KOPT-K1 (cell line): ENCODE results near the gene KIF3B.
"Not testable (repeated sequence)": the region's sequence is repeated elsewhere in the genome, so short reads cannot be mapped to it uniquely, and the experiment has no call there.

ENCODE experiments used
- H3K27ac ChIP-seq: fragments of 200-600 bp; sonication (generic); 2 replicates; pipeline ENCODE4 v1.5.1; 2016; ENCODE audit warnings: antibody characterized with exemption, mild to moderate bottlenecking, low read depth, low read length; ENCODE audit not compliant: poor library complexity, severe bottlenecking
- H3K36me3 ChIP-seq: fragments of 200-600 bp; sonication (generic); 2 replicates; pipeline ENCODE4 v1.5.1; 2017; ENCODE audit warnings: antibody characterized with exemption, mild to moderate bottlenecking, low read length, moderate library complexity; ENCODE audit not compliant: insufficient read depth
- H3K9me3 ChIP-seq: fragments of 200-600 bp; sonication (generic); 2 replicates; pipeline ENCODE4 v1.5.1; 2017; ENCODE audit warnings: antibody characterized with exemption, low read length, mild to moderate bottlenecking; ENCODE audit not compliant: insufficient read depth, poor library complexity, severe bottlenecking

Gene KIF3B

DNA sequence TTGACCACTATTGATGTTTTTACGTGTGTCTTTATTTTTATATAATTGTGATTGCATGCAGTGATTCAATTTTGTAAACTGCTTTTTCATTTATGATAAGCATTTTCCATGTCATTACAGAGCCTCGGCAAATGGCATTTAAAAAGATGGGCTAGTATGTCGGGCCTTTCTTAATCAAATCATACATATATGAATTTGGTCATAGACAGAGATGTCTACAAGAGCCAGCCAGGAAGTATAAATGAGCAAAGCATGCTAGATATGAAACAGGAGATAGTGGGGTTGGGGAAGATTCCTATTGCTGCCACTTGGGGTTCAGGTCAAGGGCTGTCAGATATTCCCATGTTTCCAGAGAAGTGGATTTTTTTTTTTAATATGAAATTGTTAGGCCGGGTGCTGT lies 20.0 kb downstream of the KIF3B start:
- H3K9me3 ChIP-seq: no peaks in the 10 kb centered on the region
- H3K36me3 ChIP-seq: no peaks in the 10 kb centered on the region
- no peak overlapping the region for H3K27ac ChIP-seq

DNA sequence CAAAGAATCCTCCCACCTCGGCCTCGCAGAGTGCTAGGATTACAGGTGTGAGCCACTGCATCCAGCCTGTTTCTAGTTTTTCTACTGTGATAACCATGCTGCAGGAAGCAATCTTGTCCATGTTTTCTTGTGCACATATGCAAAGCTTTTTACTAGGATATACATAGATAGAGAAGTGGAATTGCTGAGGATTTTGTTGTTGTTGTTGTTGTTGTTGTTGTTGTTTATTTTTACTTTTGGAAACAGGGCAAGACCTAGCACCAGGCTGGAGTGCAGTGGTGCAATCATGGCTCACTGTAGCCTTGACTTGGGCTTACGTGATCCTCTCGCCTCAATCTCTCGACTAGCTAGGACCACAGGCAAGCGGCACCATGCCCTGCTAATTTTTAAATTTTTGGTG lies 23.2 kb downstream of the KIF3B start:
- Histone ChIP-seq H3K36me3 (no peaks in the 10 kb centered on the region), H3K27ac (no peak overlapping the region), H3K9me3 (no peaks in the 10 kb centered on the region)

DNA sequence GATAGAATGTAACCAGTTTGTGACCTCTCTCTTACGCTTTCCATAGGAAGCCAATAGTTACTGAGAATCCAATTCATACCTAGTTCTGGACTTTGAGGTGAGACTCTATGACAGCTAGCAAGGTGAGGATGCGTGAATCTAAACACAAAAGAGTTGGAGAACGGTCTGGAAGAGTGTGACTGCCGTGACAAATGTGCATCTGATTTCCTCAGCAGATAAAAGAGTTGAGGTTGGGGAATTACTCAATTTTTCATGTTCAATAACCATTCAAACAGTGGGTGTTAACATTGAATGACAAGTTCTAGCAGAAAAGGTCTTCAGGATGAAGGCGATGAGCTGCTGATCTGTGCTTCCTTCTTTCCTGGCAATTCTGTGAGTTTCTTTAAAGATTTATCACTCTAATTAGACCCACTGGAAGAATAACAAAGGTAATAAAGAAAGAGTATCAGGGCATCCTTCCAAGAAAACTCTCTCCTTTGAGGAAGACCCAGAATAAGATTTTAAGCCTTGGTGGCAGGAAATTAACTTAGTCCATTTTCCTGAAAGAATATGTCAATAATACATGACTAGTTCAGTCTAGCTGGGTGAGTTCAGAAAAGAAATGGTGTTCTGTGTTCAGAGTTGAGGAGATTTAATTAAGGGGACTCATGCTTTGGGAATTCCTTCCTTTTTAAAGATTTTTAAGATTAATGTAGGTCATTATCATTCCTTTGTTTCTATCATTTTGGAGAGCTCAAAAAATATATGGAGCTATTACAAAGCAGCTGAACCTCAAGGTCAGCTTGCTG lies 24.5 kb downstream of the KIF3B start:
- no peaks in the 10 kb centered on the region for H3K36me3 ChIP-seq
- no peaks in the 10 kb centered on the region for H3K9me3 ChIP-seq
- no peak overlapping the region for H3K27ac ChIP-seq

DNA sequence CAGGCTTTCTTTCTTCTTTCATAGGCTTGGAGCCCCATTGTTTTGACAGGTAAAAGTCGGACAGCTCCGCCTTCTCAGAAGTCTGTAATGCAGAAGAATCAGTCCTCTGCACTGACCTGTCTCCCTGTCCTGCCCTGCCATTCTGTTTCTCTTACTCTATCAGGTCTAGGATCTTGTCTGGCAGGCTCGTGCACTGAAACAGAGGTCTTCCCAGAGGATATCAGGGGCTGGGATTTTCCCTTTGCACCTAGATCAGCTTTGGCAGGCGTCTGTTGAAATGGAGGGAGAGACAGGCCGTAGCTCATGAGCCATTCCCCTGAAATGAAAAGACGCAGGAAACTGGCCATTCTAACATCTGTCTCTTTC lies 25.0 kb downstream of the KIF3B start:
- no peaks in the 10 kb centered on the region for H3K36me3 ChIP-seq
- H3K27ac ChIP-seq: no peak overlapping the region
- H3K9me3 ChIP-seq: no peaks in the 10 kb centered on the region

DNA sequence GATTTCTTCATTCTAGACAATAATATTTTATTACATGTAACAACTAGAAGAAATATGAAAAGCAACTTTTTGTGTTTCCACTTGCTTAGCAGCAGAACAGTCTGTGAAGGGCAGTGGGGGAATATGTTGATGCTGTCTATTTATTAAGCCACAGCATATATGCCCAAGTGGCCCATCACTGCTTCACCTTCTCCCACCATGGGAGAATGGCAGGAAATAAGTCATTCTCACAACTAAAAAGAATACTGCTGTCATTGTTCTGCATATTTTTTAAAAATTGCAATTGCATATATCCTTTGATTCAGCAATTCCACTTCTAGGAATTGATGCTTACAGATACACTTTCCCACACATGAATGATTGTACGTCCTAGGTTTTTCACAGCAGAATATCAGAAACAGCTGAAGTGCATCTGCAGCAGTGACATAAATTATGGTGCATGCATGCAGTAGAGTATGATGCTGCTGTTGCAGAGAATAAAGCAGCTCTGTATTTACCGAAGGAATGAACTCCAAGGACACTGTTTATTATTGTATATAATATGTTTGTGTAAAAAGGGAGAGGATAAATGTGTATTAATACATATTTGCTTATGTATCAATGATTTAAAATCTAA lies 26.8 kb downstream of the KIF3B start:
- H3K27ac ChIP-seq: no peak overlapping the region
- no peaks in the 10 kb centered on the region for H3K36me3 ChIP-seq
- no peaks in the 10 kb centered on the region for H3K9me3 ChIP-seq

DNA sequence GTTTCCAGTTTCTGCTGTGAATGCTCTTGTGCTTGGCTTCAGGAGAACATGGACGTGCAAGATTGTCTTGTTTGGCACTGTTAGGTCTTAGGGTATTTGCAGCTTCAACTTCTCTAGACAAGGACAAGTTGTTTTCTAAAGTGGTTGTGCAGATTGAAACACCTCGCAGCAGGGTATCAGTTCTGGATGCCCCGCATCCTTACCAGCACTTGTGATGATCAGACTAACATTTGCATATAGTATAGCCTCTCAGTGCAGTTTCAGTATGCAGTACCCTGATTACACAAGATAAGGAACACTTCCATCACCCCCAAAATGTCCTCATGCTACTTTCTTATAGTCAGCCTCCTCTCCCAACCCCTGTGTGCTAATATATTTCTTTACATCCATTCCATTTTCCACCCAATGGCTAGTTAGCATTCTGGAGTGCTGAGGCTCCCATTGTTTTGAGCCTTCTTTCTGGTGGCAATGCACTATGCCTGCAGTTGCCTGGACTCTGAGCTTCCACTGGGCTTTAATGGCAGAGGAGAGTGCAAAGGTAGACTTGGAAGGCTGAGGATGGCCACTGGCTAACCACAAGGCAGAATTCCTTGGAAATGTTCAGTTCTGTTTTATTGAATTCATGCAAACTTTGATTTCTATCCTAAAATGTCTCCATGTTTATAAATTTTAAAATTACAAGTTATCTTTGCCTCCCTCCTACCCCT lies 35.4 kb downstream of the KIF3B start:
- H3K27ac ChIP-seq: no peak overlapping the region

DNA sequence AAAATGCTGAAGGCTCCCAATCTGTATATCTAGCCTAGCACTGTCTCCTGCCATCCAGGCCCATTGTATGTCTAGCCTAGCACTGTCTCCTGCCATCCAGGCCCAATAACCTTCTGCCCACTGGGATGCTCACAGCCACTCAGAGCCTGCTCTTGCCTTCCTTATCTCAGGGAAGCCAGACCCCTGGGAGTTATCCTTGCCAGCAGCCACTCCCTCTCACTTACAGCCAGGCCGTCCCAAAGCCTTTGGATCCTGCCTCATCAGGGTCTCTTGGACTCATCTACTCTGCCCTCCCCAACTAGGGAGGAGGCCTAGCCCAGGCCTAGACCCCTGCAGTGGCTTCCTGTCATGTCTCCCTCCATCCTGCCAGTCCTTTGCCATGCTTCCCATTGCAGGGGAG lies 37.3 kb downstream of the KIF3B start:
- Histone ChIP-seq H3K27ac (no peak overlapping the region), H3K36me3 (peaks cover 53% of the 10 kb centered on the region), H3K9me3 (no peaks in the 10 kb centered on the region)

More for the DNA sequence above, 35.4 kb downstream of the KIF3B start:
- Histone ChIP-seq H3K9me3 (no peaks in the 10 kb centered on the region), H3K36me3 (peaks cover 42% of the 10 kb centered on the region)

DNA sequence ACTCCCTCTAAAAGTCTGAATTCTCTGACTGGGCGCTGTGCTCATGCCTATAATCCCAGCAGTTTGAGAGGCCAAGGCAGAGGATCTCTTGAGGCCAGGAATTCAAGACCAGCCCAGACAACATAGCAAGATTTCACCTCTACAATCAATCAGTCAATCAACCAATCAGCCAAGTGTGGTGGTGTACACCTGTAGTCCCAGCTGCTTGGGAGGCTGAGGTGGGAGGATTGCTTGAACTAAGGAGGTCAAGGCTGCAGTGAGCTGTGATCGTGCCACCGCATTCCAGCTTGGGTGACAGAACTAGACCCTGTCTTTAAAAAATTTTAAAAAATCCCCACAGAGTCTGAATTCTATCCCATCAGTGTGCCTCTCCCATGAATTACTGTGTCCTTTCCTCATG lies 37.9 kb downstream of the KIF3B start:
- Histone ChIP-seq H3K27ac (no peak overlapping the region), H3K36me3 (peaks cover 47% of the 10 kb centered on the region), H3K9me3 (no peaks in the 10 kb centered on the region)

DNA sequence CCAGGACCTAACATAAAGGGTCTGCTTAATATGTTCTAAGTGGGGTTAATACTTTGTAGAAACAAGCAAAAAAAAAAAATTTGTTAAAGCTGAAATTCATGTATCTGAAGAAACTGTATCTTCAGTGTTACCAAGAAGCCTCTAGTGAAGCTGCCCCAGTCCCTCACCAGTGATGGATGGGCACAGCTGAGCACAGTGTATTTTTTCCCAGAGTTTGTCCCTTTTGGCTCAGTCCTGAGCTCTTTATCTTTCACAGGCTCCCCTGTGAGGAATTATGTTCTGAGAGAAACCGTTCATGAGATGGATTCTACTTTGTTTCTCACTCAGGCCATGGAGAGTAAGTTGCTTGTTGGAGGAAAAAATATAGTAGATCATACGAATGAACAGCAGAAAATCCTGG lies 38.4 kb downstream of the KIF3B start:
- no peak overlapping the region for H3K27ac ChIP-seq
- H3K36me3 ChIP-seq: peaks cover 45% of the 10 kb centered on the region
- no peaks in the 10 kb centered on the region for H3K9me3 ChIP-seq

DNA sequence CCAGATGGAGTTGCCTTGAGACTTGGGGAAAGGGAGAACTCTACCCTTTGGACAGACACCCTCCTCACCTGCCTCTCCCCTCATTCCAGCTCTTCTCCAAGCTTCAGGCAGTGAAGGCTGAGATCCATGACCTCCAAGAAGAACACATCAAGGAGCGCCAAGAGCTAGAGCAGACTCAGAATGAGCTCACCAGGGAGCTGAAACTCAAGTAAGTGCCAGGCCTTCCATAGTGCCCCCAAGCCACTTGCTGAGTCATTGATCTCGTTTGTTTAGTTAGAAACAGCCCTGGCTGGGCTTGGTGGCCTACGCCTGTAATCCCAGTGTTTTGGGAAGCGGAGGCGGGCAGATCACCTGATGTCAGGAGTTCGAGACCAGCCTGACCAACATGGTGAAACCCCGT lies 39.2 kb downstream of the KIF3B start:
- peaks cover 43% of the 10 kb centered on the region for H3K36me3 ChIP-seq
- H3K27ac ChIP-seq: no peak overlapping the region
- H3K9me3 ChIP-seq: no peaks in the 10 kb centered on the region

DNA sequence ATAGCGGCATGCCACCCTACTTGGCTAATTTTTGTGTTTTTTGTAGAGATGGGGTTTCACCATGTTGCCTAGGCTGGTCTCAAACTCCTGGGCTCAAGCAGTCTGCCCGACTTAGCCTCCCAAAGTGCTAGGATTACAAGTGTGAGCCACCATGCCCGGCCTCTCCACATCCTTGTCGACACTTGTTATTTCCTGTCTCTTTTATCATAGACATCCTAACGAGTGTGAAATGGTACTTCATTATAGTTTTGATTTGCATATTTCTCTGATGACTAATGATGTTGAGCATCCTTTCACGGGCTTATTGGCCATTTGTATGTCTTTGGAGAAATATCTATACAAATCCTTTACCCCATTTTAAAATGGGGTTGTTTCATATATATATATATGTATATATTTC lies 41.6 kb downstream of the KIF3B start:
- Histone ChIP-seq H3K9me3 (no peaks in the 10 kb centered on the region), H3K27ac (no peak overlapping the region)

DNA sequence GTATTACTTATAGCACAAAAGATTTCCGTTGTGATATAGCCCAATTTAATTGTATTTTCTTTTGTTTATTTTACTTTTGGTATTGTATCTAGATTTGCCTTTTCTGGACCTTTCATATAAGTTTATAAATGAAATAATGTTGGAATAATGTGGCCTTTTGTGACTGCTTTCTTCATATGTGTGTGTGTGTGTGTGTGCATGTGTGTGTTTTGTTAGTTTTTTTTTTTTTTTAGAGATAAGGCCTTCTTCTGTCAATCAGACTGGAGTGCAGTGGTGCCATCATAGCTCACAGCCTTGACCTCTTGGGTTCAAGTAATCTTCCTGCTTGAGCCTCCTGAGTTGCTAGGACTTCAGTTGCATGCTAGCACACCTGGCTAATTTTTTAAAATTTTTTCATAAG lies 42.9 kb downstream of the KIF3B start:
- H3K9me3 ChIP-seq: no peaks in the 10 kb centered on the region
- H3K36me3 ChIP-seq: peaks cover 36% of the 10 kb centered on the region
- no peak overlapping the region for H3K27ac ChIP-seq

More for the DNA sequence above, 41.6 kb downstream of the KIF3B start:
- H3K36me3 ChIP-seq: peaks cover 36% of the 10 kb centered on the region

DNA sequence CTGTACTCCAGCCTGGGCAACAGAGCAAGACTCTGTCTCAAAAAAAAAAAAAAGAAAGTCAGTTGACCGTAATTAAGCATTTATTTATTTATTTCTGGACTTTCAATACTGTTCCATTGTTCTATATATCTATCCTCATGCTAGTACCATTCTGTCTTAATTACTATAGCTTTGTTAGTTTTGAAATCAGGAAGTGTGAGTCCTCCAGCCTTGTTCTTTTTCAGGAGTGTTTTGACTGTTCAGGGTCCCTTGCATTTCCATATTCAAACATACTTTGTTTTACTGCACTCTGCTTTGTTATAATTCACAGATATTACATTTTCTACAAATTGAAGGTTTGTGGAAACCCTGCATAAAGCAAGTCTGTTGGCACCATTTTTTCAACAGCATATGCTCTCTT lies 43.9 kb downstream of the KIF3B start:
- H3K27ac ChIP-seq: no peak overlapping the region
- H3K36me3 ChIP-seq: peaks cover 38% of the 10 kb centered on the region
- no peaks in the 10 kb centered on the region for H3K9me3 ChIP-seq

DNA sequence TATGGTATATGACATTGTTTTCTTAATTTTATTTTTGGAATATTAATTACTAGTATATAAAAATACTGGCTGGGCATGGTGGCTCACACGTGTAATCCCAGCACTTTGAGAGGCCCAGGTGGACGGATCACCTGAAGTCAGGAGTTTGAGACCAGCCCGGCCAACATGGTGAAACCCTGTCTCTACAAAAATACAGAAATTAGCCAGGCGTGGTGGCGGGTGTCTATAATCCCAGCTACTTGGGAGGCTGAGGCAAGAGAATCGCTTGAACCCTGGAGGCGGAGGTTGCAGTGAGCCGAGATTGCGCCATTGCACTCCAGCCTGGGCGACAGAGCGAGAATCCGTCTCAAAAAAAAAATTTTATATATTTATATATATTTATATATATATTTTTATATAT lies 44.8 kb downstream of the KIF3B start:
- not testable (repeated sequence) for H3K9me3 ChIP-seq, H3K27ac ChIP-seq
- H3K36me3 ChIP-seq: peaks cover 38% of the 10 kb centered on the region

DNA sequence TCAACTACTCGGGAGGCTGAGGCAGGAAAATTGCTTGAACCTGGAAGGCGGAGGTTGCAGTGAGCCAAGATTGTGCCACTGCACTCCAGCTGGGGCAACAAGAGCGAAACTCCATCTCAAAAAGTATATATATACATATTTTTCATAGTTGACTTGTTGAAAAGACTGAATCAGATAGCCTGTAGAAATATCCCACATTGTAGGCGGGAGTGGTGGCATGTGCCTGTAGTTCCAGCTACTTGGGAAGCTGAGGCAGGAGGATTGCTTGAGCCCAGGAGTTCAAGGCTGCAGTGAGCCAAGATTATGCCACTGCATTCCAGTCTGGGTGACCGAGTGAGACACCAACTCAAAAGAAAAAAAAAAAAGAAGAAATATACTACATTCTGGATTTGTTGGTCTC lies 46.3 kb downstream of the KIF3B start:
- peaks cover 28% of the 10 kb centered on the region for H3K36me3 ChIP-seq
- H3K27ac ChIP-seq, H3K9me3 ChIP-seq: not testable (repeated sequence)
